NOMO-1 (cell line): Measurements from ENCODE around the gene CHAC1.
"Not testable (repeated sequence)": the region's sequence is repeated elsewhere in the genome, so short reads cannot be mapped to it uniquely, and the experiment has no call there.

Experiments used
- DNase-seq, 2 experiments: peaks; one replicate each; lab custom pipeline; 2025; ENCODE audit not compliant: unreplicated experiment in 2 of 2; lab: John Stamatoyannopoulos, UW

The CHAC1 gene

GRCh38 chr15:40955930-40956540 lies 2.8 kb downstream of the CHAC1 start:
- no peak for DNase-seq

DNA sequence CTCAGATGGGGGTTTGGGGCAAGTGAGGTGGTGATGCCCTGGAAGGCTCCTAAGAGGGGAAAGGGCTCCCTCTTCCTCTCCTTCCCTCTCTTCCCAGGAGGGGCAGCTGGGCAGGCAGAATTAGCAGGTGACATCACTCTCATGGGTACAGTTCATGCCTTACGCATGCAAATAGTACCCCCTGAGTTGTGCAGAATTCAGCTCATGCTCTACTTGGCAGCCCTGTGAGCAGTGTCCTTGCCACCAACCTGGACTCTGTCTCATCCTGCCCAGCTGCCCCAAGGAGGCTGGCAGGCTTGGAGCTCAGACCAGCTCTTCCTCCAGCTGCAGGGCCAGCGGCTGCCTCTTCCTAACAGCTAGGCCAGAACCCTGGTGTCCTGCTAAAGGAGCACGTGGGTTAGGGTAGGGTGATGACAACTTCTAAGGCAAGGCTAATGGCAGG lies 3.3 kb downstream of the CHAC1 start:
- no peak for DNase-seq

GRCh38 chr15:40957041-40957555 lies 3.8 kb downstream of the CHAC1 start:
- no peak for DNase-seq

GRCh38 chr15:40957581-40958051 lies 4.3 kb downstream of the CHAC1 start:
- no peak for DNase-seq

DNA sequence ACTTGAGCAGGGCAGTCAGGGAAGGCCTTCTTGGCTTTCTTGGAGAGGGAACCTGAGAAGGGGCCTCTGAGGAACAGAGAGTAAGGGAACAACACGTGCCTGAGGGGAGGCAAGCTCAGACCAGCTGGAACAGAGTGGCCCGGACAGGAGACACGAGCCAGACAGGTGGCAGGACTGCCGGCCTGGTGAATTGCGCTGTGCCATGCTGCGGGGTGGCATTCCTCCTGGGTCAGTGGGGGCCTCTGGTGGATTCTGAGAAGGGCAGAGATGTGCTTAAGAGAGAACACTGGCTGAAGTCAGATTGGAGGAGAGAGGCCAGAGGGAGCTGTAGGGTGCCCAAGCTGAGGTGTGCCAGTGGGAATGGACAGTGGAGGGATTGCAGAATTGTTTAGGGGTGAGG lies 4.9 kb downstream of the CHAC1 start:
- no peak for DNase-seq

DNA sequence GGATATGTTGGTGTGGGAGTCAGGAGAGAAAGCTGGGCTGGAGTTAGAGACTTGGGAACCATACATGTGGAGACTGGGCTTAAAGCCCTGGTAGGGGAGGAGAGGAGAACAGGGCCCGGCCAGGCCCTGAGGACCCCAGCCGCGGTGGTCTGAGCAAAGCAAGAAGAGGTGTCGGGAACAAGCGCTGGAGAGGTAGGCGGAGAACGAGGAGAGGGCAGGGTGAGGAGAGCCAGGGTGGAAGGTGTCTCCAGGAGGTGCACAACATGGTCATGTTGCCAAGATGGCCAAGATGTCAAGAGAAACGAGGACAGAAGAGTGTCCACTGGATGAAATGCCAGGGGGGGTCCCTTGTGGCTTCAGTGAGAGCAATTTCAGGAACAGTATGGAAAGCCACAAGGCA lies 5.5 kb downstream of the CHAC1 start:
- no peak for DNase-seq

GRCh38 chr15:40959331-40960141 lies 6.3 kb downstream of the CHAC1 start:
- DNase-seq, result no peak

DNA sequence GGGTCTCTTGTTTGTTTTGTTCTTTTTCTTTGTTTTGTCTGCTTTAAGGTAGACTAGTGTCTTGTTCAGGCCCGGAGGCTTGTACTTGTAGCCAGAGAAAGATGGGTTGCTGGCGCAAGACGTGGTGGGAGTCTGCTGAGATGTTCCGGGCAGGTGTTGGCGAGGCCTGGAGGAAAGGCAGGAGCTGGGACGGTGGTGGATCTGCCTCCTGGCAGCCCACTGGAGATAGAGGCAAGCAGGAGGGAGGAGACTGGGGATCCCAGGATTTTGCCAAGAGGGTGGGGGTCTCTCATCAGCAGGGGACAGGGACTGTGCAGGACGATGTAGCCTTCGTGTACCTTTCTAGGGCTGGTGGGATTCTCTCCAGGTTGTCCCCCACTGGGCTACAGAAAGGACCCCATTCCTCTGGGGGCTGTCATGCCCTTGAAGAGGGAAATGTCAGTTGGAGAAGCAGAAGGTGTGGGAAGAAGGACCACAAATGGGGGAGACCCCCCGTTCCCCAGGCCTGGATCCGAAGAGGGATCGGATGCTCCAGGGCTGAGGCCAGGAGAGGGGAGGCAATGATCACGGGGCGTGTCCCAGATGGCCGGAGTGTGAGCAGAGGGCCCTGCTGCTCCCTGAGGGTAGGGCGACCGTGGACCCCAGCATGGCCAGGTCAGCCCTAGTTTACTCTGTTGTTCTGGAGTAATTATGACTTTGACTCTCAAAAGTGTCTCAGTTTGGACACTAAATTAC lies 7.0 kb downstream of the CHAC1 start:
- DNase-seq, result no peak

DNA sequence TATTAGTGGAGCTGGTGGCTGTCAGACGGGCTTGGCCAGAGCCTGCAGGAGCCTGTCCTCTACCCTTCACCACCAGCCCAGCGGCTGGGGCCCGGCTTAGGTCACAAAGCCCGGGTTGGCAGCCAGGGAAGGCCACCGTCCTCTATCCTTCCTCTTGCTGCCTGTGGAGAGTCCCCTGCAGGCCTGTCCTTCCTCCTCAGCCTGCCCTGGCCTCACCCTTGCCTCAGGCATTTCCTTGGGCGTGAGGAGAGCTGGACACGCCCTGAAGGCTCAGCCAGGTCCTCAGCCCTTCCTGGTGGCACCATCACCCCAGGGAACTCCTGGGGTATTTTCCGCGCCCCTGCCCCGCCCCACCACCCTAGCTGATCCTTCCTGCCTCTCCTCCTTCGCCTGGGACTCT lies 7.7 kb downstream of the CHAC1 start:
- no peak for DNase-seq

DNA sequence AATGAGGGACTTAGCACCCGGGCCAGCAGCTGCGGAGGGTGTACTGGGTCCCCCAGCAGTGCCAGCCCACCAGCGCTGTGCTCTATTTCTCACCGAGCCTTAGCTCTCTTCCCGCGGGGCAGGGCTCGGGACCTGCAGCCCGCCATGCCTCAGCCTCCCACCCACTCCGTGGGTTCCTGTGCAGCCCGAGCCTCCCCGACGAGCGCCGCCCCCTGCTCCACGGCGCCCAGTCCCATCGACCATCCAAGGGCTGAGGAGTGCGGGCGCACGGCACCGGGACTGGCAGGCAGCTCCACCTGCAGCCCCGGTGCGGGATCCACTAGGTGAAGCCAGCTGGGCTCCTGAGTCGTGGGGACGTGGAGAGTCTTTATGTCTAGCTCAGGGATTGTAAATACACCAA lies 8.5 kb downstream of the CHAC1 start:
- not testable (repeated sequence) for DNase-seq

- not testable (repeated sequence) for DNase-seq
Observed at GRCh38 chr15:40962317-40962716, 9.0 kb downstream of the CHAC1 start.

GRCh38 chr15:40963201-40963600 lies 9.9 kb downstream of the CHAC1 start:
- no peak for DNase-seq

DNA sequence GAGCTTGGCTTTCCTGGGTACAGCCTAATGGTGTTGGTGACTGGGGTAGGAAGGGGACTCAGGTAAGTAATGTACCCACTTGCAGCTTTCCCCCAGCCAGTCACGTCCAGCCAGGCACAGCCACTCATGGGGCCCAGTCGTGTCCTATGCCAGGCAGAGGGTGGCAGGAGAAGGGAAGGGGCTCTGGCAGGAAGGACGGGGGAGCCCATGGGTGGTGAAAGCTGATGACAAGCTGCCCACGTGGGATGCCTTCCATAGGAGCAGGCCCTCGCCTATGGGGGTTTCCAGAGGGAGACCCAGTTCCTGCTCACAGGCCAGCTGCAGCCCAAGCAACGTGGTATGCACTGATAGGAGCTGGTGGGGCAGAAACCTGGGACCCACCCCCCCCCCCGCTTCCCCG lies 10.7 kb downstream of the CHAC1 start:
- no peak for DNase-seq

- DNase-seq, result no peak
Observed at GRCh38 chr15:40964634-40965033, 11.4 kb downstream of the CHAC1 start.

- DNase-seq, result no peak
Observed at GRCh38 chr15:40968290-40969085, 15.2 kb downstream of the CHAC1 start.

GRCh38 chr15:40969363-40969762 lies 16.1 kb downstream of the CHAC1 start:
- no peak for DNase-seq

DNA sequence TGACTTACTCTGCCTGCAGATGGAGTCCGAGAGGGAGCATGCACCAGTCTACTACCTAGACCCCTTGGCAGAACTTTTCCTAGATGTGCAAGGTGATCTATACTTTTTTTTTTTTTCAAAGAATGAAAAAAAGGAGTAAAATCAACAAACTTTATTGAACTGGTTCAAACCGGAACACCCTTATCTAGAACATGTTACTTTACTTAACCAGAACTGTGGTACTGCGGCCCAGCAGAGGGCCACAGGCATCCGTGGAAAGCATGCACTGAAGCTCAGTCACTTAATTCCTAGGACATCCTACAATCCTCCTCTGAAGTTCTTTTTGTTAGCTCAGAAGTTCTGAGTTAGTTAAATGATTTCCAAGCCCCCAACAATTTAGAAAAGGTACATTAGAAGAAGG lies 21.6 kb downstream of the CHAC1 start:
- DNase-seq, result no peak

DNA sequence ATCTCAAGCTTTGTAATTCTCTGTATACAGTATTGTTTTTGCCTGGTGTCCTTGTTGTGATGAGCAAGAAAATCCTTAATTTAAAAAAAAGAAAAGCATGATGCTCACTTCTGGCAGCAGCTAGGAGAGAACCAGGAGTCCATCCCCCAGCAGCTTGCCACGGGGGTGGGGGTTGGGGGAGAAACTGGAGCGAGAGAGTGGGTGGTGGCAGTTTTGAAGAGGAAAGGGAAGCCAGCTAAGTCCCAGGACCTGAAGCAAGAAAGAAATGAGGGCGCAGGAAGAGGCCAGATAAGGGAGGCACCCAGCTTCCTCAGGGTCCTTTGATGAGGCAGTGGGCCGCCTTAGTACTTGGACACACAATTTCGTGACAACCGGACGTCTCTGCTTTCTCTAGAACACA lies 23.5 kb downstream of the CHAC1 start:
- DNase-seq, result no peak

DNA sequence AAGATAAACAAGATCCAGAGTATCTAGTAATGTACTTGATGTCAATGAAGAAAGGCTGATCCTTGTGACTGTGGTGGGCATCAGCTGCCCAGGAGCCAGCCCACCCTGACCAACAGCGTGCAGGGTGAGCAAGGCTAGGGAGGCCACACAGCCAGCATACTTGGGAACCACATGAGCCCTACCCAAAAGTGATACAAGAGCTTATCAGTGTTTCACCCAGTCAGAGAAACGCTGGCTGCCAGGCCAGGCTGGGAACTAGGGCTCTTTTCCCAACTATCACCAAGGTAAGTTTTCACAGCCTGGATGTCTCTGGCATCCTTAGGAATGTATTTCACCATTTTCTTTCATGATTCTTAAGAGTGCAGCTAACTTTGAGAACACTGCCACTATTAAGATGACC lies 24.9 kb downstream of the CHAC1 start:
- DNase-seq, result no peak

GRCh38 chr15:40978562-40978961 lies 25.3 kb downstream of the CHAC1 start:
- no peak for DNase-seq

DNA sequence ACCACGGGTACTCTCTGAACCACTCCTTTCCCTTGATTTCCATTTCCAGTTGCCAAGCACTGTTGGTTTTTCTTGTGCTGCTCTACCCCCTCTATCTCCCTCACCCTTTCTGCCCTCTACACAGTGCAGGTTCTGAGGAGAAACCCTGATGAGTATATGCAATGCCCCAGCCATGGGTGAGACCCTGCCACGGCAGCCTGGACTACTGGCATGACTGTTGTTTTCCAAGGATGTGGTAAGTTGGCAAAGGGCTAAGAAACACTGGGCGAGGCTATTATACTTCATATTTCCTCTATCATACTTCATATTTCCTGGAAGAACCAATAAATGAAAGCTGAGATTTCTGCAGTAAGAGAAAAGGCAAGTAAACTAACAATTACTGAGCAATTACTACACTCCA lies 27.9 kb downstream of the CHAC1 start:
- DNase-seq, result no peak
